Myocyte (in vitro differentiated cells): ENCODE results near the gene ZNF691. TPM values are rescaled to one million over a fixed set of nuclear protein-coding genes. Genes with fewer than 3 reads are reported as not detected.

Source experiments
- total RNA-seq: library from RNA; depleted of rRNA; stranded (reverse); fragments of >200 nt; gene quantifications from 2 replicates; pipeline ENCODE4 v1.2.3, GENCODE V29; 2014

Gene ZNF691
- total RNA-seq, 1 donor from 2014 or later: 10.8 TPM

Other genes starting within 250 kb of the ZNF691 start
- gene PPIH, start 188.2 kb upstream of the ZNF691 start, total RNA-seq: 24.3 and 42.2 TPM in 2 replicates
- gene YBX1, start 164.2 kb upstream of the ZNF691 start, total RNA-seq: 958 and 1,013 TPM in 2 replicates
- not detected in 2 replicates for gene CLDN19, start 106.4 kb upstream of the ZNF691 start, total RNA-seq
- 53.0 and 57.3 TPM in 2 replicates for gene P3H1, start 79.6 kb upstream of the ZNF691 start, total RNA-seq
- gene C1orf50, start 79.4 kb upstream of the ZNF691 start, total RNA-seq: 7.9 and 12.5 TPM in 2 replicates
- 0.03 and 0.05 TPM in 2 replicates for gene TMEM269, start 61.6 kb upstream of the ZNF691 start, total RNA-seq
- gene ERMAP, start 29.5 kb upstream of the ZNF691 start, total RNA-seq: 15.1 and 15.9 TPM in 2 replicates
- gene SVBP, start 29.2 kb upstream of the ZNF691 start, total RNA-seq: 30.7 and 33.6 TPM in 2 replicates
- gene SLC2A1, start 112.3 kb downstream of the ZNF691 start, total RNA-seq: 146 and 164 TPM in 2 replicates